AG10803 (cell line): Measurements from ENCODE around the gene TMEM59L.

Experiments
- DNase-seq: peaks from one replicate; pipeline ENCODE4 v3.0.0; 2010; ENCODE audit warnings: low read depth
- H3K4me3 ChIP-seq: 2 replicates; pipeline ENCODE4 v1.5.1; 2011; ENCODE audit warnings: mild to moderate bottlenecking, low read length, control low read depth
- TF ChIP-seq, protein P1 (sequence below): conservative IDR thresholded peaks from 2 replicates; pipeline ENCODE4 v1.5.1; 2011; ENCODE audit warnings: mild to moderate bottlenecking, low read length, control low read depth, inconsistent platforms

Gene TMEM59L

DNA sequence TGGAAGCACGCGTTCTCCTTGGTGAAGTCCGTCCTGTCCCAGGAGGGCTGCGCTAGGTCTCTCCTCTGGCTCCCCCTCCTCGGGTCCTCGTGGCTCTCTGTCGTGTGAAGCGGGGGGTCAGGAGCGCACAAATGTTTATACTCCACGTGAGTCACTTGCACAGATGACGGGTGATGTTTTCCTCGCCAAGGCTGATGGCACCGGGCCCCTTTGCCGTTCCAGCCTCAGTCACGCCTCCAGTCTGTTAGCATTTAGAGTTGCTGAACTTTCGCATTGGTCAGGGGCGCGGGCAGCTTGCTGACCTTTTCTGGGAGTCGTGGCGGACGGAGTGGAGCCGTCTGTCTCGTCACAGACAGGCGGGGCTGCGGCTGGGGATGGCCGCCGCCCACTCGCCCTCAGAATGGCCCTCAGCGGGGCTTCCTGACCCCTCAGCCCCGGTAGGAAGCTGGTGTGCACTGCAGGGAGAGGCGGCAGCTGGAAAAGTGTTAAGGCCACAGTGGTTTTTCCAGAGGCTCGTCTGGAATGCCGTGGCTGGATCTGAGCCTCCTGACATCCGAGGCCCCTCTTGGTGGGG lies 37.9 kb downstream of the TMEM59L start:
- no peak overlapping the region; the same call in 1 of the 2 replicates for H3K4me3 ChIP-seq
- DNase-seq = peak; percentile 70
- TF ChIP-seq, protein P1, sequence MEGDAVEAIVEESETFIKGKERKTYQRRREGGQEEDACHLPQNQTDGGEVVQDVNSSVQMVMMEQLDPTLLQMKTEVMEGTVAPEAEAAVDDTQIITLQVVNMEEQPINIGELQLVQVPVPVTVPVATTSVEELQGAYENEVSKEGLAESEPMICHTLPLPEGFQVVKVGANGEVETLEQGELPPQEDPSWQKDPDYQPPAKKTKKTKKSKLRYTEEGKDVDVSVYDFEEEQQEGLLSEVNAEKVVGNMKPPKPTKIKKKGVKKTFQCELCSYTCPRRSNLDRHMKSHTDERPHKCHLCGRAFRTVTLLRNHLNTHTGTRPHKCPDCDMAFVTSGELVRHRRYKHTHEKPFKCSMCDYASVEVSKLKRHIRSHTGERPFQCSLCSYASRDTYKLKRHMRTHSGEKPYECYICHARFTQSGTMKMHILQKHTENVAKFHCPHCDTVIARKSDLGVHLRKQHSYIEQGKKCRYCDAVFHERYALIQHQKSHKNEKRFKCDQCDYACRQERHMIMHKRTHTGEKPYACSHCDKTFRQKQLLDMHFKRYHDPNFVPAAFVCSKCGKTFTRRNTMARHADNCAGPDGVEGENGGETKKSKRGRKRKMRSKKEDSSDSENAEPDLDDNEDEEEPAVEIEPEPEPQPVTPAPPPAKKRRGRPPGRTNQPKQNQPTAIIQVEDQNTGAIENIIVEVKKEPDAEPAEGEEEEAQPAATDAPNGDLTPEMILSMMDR = no peak; the same call in 1 of the 2 replicates

GRCh38 chr19:18651300-18651699 lies 38.6 kb downstream of the TMEM59L start:
- no peak overlapping the region for H3K4me3 ChIP-seq
- TF ChIP-seq, protein P1 = no peak
- no peak for DNase-seq

GRCh38 chr19:18651733-18652132 lies 39.1 kb downstream of the TMEM59L start:
- no peak for DNase-seq
- no peak overlapping the region for H3K4me3 ChIP-seq
- TF ChIP-seq, protein P1 = no peak

GRCh38 chr19:18653853-18654252 lies 41.2 kb downstream of the TMEM59L start:
- TF ChIP-seq, protein P1 = no peak
- no peak overlapping the region for H3K4me3 ChIP-seq
- DNase-seq = no peak

GRCh38 chr19:18654469-18654868 lies 41.8 kb downstream of the TMEM59L start:
- no peak for DNase-seq
- TF ChIP-seq, protein P1 = no peak
- H3K4me3 ChIP-seq = no peak overlapping the region

- TF ChIP-seq, protein P1 = no peak
- no peak for DNase-seq
- no peak overlapping the region for H3K4me3 ChIP-seq
Measured at GRCh38 chr19:18655173-18655844, 42.6 kb downstream of the TMEM59L start.
